Activated T-cell treated with anti-CD3 and anti-CD28 coated beads, Interleukin-2, amount 50 U/mL, for 24 hours (primary cell): ENCODE measurements around the gene ATP2B2.
A peak's percentile ranks its signal among the peaks of the same experiment; 100 is the strongest.

Experiments used
- DNase-seq: peaks from one replicate; pipeline ENCODE4 v3.0.0-alpha.2; 2020
- H3K27ac Mint-ChIP-seq: 2 replicates; pipeline ENCODE4 v1.8.0; 2020; ENCODE audit warnings: mild to moderate bottlenecking, mixed read lengths
- H3K27me3 Mint-ChIP-seq: 2 replicates; pipeline ENCODE4 v1.8.0; 2020; ENCODE audit warnings: mixed read lengths
- H3K36me3 Mint-ChIP-seq: 2 replicates; pipeline ENCODE4 v1.8.0; 2020; ENCODE audit warnings: low read depth, mixed read lengths
- H3K4me1 Mint-ChIP-seq: 2 replicates; pipeline ENCODE4 v1.8.0; 2020; ENCODE audit warnings: low read depth, mixed read lengths
- H3K4me3 Mint-ChIP-seq: 2 replicates; pipeline ENCODE4 v1.8.0; 2020; ENCODE audit warnings: mild to moderate bottlenecking, moderate library complexity, mixed read lengths
- H3K9me3 Mint-ChIP-seq: 2 replicates; pipeline ENCODE4 v1.8.0; 2020; ENCODE audit warnings: mixed read lengths

The ATP2B2 gene

DNA sequence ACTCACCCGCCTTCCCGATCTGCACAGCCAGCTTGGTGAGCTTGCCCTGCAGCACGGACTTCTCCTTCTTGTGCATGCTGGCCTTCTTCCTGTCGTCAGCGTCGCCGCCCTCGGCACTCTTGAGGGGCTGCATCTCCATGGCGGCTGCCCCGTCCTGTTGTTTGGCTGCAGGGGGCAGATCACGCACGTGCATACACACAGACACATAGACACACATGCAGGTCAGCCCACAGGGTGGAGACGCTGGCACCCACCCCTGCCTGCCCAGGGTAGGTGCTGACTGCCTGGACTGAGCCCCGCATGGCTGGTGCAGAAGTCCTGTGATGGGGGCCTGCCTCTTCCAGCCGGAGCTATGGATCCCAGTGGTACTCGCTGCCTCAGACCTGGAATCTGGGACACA lies 127.1 kb downstream of the ATP2B2 start:
- no peak for DNase-seq
- H3K36me3 Mint-ChIP-seq: no peaks in the 10 kb centered on the region
- H3K27me3 Mint-ChIP-seq: no peaks in the 10 kb centered on the region
- H3K27ac Mint-ChIP-seq: no peak overlapping the region
- no peaks in the 10 kb centered on the region for H3K4me1 Mint-ChIP-seq
- H3K4me3 Mint-ChIP-seq: no peak overlapping the region
- no peaks in the 10 kb centered on the region for H3K9me3 Mint-ChIP-seq

DNA sequence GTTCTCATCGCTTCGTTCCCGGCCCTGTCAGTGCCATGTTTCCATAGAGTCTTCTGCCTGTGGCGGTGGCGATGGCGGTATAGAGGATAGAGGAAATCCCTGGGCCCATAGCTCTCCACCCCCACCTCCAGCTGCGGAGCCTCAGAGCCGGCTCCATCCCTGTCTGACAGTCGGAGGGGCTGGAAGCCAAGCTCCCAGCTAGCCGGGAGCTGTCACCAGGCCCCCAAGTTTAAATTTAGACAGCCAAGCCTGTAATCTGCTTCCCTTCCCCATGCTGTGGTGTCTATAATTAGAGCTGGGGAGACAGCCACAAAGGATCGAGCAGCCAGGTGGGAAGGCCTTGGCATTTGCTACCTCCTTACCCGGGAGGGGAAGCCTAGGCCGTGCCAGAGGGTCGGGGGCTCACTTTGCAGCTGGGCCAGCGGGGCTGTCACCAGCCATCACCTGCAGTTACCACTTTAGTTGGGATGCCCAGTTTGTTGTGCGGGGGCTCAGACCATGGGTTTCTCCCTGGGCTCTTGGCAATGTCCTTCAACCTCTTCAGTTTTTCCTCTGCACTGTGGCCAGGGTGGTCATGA lies 128.1 kb downstream of the ATP2B2 start:
- no peaks in the 10 kb centered on the region for H3K27me3 Mint-ChIP-seq
- H3K4me3 Mint-ChIP-seq: no peak overlapping the region
- H3K27ac Mint-ChIP-seq: no peak overlapping the region
- H3K4me1 Mint-ChIP-seq: no peaks in the 10 kb centered on the region
- H3K36me3 Mint-ChIP-seq: no peaks in the 10 kb centered on the region
- no peak for DNase-seq
- H3K9me3 Mint-ChIP-seq: no peaks in the 10 kb centered on the region

GRCh38 chr3:10376353-10376752 lies 129.0 kb downstream of the ATP2B2 start:
- DNase-seq: no peak
- no peaks in the 10 kb centered on the region for H3K36me3 Mint-ChIP-seq
- peaks cover under 1% of the 10 kb centered on the region for H3K9me3 Mint-ChIP-seq
- H3K27me3 Mint-ChIP-seq: no peaks in the 10 kb centered on the region
- no peak overlapping the region for H3K4me3 Mint-ChIP-seq
- H3K4me1 Mint-ChIP-seq: no peaks in the 10 kb centered on the region
- no peak overlapping the region for H3K27ac Mint-ChIP-seq

DNA sequence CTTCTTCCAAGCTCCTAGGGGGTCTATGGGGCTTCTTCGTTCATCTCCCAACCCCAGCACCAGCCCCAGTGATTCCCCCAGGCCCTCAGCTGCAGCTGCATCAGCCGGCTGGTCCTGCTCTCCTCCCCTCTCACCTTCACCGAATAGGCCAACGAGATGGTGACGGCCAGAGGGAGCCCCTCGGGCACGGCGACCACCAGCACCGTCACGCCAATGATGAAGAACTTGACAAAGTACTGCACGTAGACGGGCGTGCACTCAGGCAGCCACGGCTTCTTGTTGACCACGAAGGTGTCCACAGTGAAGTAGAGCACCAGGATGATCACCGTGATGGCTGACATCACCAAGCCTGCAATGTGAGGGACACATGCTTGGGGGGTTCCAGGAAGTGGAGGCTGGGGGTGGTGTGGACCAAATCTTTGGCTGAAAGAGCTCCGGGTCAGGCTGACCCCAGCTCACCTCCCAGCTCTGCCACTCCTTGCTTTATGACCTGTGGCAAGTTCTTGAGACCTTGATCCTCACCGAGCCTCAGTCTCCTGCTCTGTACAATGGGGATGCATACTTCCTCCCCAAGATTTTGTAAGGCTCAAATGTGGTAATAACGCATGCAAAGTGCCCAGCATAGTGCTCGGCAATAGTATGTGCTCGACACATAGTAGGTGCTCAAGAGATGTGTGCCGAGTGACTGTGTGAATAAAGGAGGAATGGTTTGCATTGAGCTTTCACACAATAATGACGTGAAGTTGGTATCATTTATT lies 129.9 kb downstream of the ATP2B2 start:
- H3K9me3 Mint-ChIP-seq: peaks cover 5% of the 10 kb centered on the region
- H3K4me1 Mint-ChIP-seq: peaks cover 3% of the 10 kb centered on the region
- H3K4me3 Mint-ChIP-seq: no peak overlapping the region
- H3K27ac Mint-ChIP-seq: no peak overlapping the region
- no peaks in the 10 kb centered on the region for H3K36me3 Mint-ChIP-seq
- peaks cover 3% of the 10 kb centered on the region for H3K27me3 Mint-ChIP-seq
- no peak for DNase-seq

DNA sequence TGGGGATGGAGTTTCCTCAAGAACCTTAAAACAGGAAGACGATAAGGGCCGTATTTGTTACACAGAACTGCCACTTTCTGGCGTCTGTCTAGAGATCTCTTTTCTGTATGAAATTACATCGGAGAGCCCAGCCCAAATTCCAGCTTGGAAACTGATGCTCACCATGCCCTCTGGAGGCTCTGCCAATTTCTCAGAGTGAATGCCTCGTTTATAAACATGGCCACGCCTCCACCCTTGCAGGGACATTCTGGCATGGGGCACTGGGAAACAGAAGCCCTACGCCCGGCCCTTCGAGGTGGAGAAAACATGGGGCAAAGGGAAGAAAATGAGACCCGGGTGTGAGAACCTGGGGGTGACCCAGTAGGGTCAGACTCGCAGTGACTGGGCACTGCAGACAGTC lies 131.1 kb downstream of the ATP2B2 start:
- no peak for DNase-seq
- H3K36me3 Mint-ChIP-seq: no peaks in the 10 kb centered on the region
- H3K27ac Mint-ChIP-seq: no peak overlapping the region
- H3K4me3 Mint-ChIP-seq: no peak overlapping the region
- H3K4me1 Mint-ChIP-seq: peaks cover 6% of the 10 kb centered on the region
- peaks cover 12% of the 10 kb centered on the region for H3K27me3 Mint-ChIP-seq
- H3K9me3 Mint-ChIP-seq: peaks cover 5% of the 10 kb centered on the region

- Mint-ChIP-seq H3K36me3 (no peaks in the 10 kb centered on the region), H3K4me3 (no peak overlapping the region), H3K27ac (no peak overlapping the region), H3K27me3 (peaks cover 12% of the 10 kb centered on the region), H3K4me1 (peaks cover 6% of the 10 kb centered on the region), H3K9me3 (peaks cover 5% of the 10 kb centered on the region)
- DNase-seq: no peak
Measured at GRCh38 chr3:10373686-10374261, 131.6 kb downstream of the ATP2B2 start.

DNA sequence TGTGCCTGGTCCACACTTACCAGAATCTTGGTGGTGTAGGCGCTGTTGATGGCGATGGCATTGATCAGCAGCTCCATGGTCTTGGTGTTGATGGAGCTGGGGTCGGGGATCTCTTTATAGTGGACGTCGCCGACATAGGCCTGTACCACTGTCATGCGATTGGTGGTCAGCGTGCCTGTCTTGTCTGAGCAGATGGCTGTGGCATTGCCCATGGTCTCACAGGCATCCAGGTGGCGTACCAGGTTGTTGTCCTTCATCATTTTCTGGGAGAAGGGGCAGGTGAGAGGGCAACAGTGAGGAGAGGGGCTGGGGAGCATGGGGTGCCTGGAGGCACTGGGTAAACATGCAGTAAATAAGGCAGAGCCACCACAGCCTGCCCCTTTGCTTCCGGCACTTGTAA lies 133.6 kb downstream of the ATP2B2 start:
- H3K4me3 Mint-ChIP-seq: no peak overlapping the region
- H3K36me3 Mint-ChIP-seq: no peaks in the 10 kb centered on the region
- peaks cover 19% of the 10 kb centered on the region for H3K27me3 Mint-ChIP-seq
- H3K9me3 Mint-ChIP-seq: peaks cover 5% of the 10 kb centered on the region
- no peak for DNase-seq
- no peak overlapping the region for H3K27ac Mint-ChIP-seq
- H3K4me1 Mint-ChIP-seq: peaks cover 17% of the 10 kb centered on the region

DNA sequence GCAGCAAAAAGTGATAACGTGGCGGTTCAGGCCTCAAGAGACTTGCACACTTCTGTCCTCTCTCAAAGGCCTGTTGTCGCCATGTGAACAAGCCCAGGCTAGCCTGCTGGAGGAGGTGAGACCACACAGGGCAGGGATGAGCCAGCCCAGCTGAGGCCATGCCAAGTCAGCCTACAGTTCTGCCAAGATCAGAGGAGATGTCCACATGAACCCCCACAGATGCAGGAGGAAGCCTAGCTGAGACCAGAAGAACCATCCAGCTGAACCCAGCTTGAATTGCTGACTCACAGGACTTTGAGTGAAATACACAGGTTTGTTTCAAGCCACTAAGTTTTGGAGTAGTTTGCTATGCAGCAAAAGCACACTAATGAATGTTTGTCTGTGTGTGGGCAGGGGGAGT lies 134.2 kb downstream of the ATP2B2 start:
- Mint-ChIP-seq H3K27ac (no peak overlapping the region), H3K4me3 (no peak overlapping the region), H3K4me1 (peaks cover 23% of the 10 kb centered on the region), H3K9me3 (peaks cover 5% of the 10 kb centered on the region), H3K36me3 (no peaks in the 10 kb centered on the region), H3K27me3 (peaks cover 19% of the 10 kb centered on the region)
- DNase-seq: no peak

DNA sequence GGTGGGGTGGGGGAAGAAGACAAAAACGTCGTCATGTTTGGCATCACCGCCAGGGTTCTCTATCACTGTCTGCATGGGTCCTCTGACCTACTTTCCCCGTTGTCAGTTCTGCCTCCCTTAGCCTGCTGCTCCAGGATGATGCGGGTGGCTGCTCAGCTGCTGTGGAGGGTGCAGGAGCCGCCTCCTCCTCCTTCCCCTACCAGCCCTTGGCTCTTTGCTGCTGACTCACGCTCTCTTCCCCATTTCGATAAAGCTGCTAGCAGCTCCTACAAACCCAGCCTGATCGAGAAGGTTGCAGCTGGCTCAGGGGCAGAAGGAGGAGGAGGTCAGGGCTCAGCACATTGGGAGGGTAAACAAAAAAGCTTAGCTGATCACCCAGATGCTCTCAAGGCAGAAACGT lies 135.0 kb downstream of the ATP2B2 start:
- no peak for DNase-seq
- Mint-ChIP-seq H3K4me3 (no peak overlapping the region), H3K9me3 (peaks cover 5% of the 10 kb centered on the region), H3K36me3 (no peaks in the 10 kb centered on the region), H3K27me3 (peaks cover 19% of the 10 kb centered on the region), H3K4me1 (peaks cover 30% of the 10 kb centered on the region), H3K27ac (no peak overlapping the region)

DNA sequence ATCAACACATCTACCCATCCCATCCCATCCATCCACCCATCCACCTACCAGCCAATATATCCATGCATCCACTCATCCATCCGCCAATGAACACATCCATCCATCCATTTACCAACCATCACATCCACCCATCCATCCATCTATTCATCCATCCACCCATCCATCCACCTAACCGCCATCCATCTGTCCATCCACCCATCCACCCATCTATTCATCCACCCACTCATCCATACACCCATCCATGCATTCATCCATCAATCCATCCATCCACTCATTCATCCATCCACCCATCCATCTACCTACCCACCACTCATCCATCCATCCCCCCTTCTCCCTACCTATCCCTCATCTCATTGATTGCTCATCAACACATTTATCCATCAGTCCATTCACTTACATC lies 136.9 kb downstream of the ATP2B2 start:
- H3K9me3 Mint-ChIP-seq: peaks cover 5% of the 10 kb centered on the region
- H3K4me3 Mint-ChIP-seq: no peak overlapping the region
- no peaks in the 10 kb centered on the region for H3K36me3 Mint-ChIP-seq
- H3K27me3 Mint-ChIP-seq: peaks cover 19% of the 10 kb centered on the region
- no peak overlapping the region for H3K27ac Mint-ChIP-seq
- DNase-seq: no peak
- peaks cover 43% of the 10 kb centered on the region for H3K4me1 Mint-ChIP-seq

DNA sequence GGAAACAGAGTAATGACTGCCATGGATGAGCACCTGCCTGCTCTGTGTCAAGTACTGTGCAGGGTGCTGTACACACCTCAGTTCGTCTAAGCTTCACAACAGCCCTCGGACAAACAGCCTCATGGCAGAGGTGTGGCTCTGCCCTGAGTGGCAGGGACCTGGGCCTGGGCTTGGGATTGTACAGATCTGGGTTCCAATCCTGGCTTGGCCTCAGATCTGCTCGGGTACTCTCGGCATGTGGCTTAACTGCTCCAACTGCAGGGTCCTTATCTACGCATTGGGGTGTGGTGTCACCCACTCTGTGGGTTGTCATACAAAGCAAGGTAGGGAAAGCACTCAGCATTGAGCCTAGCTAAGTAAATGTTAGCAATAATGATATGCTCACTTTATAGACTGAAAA lies 137.9 kb downstream of the ATP2B2 start:
- Mint-ChIP-seq H3K36me3 (no peaks in the 10 kb centered on the region), H3K9me3 (peaks cover 5% of the 10 kb centered on the region), H3K4me1 (peaks cover 47% of the 10 kb centered on the region), H3K27ac (no peak overlapping the region), H3K27me3 (peaks cover 19% of the 10 kb centered on the region), H3K4me3 (no peak overlapping the region)
- DNase-seq: no peak

GRCh38 chr3:10366651-10367101 lies 138.7 kb downstream of the ATP2B2 start:
- peaks cover 49% of the 10 kb centered on the region for H3K4me1 Mint-ChIP-seq
- H3K27ac Mint-ChIP-seq: peak overlapping the region; percentile 71
- H3K36me3 Mint-ChIP-seq: no peaks in the 10 kb centered on the region
- H3K9me3 Mint-ChIP-seq: peaks cover 5% of the 10 kb centered on the region
- peaks cover 19% of the 10 kb centered on the region for H3K27me3 Mint-ChIP-seq
- peak; percentile 66 for DNase-seq
- H3K4me3 Mint-ChIP-seq: peak overlapping the region; percentile 12

DNA sequence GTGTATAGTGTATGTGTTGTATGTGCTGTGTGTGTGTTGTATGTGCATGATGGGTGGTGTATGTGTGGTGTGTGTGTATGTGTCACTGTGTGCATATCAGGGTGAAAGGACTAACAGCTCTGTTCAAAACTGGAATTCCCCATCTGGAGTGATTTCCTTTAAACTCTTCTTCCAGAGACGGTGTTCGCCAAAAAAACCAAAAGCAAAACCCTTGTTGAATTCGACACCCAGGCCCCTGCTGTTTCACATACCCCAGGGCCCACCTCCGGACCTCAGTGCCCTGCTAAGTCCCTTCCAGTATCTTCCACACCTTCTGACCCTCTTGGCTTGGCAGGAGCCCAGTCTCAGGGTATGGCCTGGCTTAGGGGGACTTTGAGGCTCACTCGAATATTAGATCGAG lies 139.6 kb downstream of the ATP2B2 start:
- no peaks in the 10 kb centered on the region for H3K9me3 Mint-ChIP-seq
- H3K27ac Mint-ChIP-seq: peak overlapping the region; percentile 71
- H3K36me3 Mint-ChIP-seq: no peaks in the 10 kb centered on the region
- H3K4me1 Mint-ChIP-seq: peaks cover 49% of the 10 kb centered on the region
- peaks cover 28% of the 10 kb centered on the region for H3K27me3 Mint-ChIP-seq
- no peak for DNase-seq
- no peak overlapping the region for H3K4me3 Mint-ChIP-seq

- DNase-seq: no peak
- Mint-ChIP-seq H3K4me1 (peaks cover 44% of the 10 kb centered on the region), H3K27me3 (peaks cover 28% of the 10 kb centered on the region), H3K9me3 (no peaks in the 10 kb centered on the region), H3K4me3 (no peak overlapping the region), H3K27ac (no peak overlapping the region), H3K36me3 (no peaks in the 10 kb centered on the region)
Measured at GRCh38 chr3:10365316-10365715, 140.1 kb downstream of the ATP2B2 start.

DNA sequence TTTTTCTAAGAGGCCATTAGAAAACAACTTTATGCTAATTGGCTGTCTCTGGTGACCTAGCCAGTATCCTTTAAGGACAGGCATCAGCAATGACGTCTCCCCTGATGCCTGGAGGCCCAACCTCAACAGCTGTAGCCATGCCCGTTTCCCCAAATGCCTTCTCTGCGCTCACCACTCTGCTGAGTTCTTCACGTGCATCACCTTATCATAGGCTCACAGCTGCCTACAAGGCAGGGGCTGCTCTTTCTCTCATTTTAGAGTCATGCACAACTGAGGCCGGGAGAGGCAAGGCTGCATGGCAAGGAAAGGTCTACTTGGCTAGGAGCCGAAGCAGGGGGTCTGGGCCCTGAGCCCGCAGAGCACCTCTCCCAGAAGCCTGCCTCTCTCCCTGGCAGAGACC lies 140.6 kb downstream of the ATP2B2 start:
- no peaks in the 10 kb centered on the region for H3K9me3 Mint-ChIP-seq
- no peak overlapping the region for H3K27ac Mint-ChIP-seq
- H3K36me3 Mint-ChIP-seq: no peaks in the 10 kb centered on the region
- peaks cover 43% of the 10 kb centered on the region for H3K4me1 Mint-ChIP-seq
- no peak overlapping the region for H3K4me3 Mint-ChIP-seq
- peaks cover 24% of the 10 kb centered on the region for H3K27me3 Mint-ChIP-seq
- no peak for DNase-seq
